ENCODE measurements around the gene LAMB1. TPM values are rescaled to one million over a fixed set of nuclear protein-coding genes. Genes with fewer than 3 reads are reported as not detected.

The LAMB1 gene
- polyA plus RNA-seq, 1 donor from 2014 or later = 7.6 TPM

GRCh38 chr7:107961405-107961804, 41.6 kb downstream of the LAMB1 start:
- H3K9me2 ChIP-seq (ENCODE audit: insufficient read depth, low read length) = no peaks in the 10 kb centered on the region
- H3K9ac ChIP-seq (ENCODE audit: low read length) = no peak overlapping the region
- H2AFZ ChIP-seq (ENCODE audit: low read depth, low read length) = no peak overlapping the region
- no peaks in the 10 kb centered on the region for H3K79me2 ChIP-seq (replicated peaks; ENCODE audit: insufficient read depth, low read length)
- H3K27me3 ChIP-seq (ENCODE audit: insufficient read depth, low read depth, low read length) = no peaks in the 10 kb centered on the region
- no peak overlapping the region for H3K4me2 ChIP-seq (ENCODE audit: low read length)
- H4K20me1 ChIP-seq (ENCODE audit: insufficient read depth) = no peaks in the 10 kb centered on the region
- no peak for TF ChIP-seq POLR2AphosphoS5 (IDR thresholded peaks at IDR 0.05)
- no peak for TF ChIP-seq RAD21 (conservative IDR thresholded peaks at IDR 0.05)
- no peak for TF ChIP-seq CTCF (IDR thresholded peaks at IDR 0.05; ENCODE audit: poor library complexity, severe bottlenecking)
- TF ChIP-seq MXI1 (conservative IDR thresholded peaks at IDR 0.05; ENCODE audit: poor library complexity, severe bottlenecking) = no peak
- TF ChIP-seq TAF1 (IDR thresholded peaks at IDR 0.05; ENCODE audit: low read depth) = no peak
- TF ChIP-seq SMC3 (conservative IDR thresholded peaks at IDR 0.05; ENCODE audit: poor library complexity) = no peak
- no peak for TF ChIP-seq EZH2 (IDR thresholded peaks at IDR 0.05; ENCODE audit: borderline replicate concordance, insufficient read depth, low read length, poor library complexity, severe bottlenecking)
- H3K27ac ChIP-seq (ENCODE audit: low read length) = no peak overlapping the region
- no peaks in the 10 kb centered on the region for H3K36me3 ChIP-seq (ENCODE audit: insufficient read depth, low read length)
- no peaks in the 10 kb centered on the region for H3F3A ChIP-seq (ENCODE audit: insufficient read depth, low read length, poor library complexity, severe bottlenecking)
- H3K9me3 ChIP-seq (ENCODE audit: low read length) = no peaks in the 10 kb centered on the region
- no peak overlapping the region for H3K4me3 ChIP-seq (ENCODE audit: low read length)

GRCh38 chr7:107960272-107960671, 42.7 kb downstream of the LAMB1 start:
- Histone ChIP-seq H3K9ac (ENCODE audit: low read length) (no peak overlapping the region), H3K27ac (ENCODE audit: low read length) (no peak overlapping the region), H3K9me2 (ENCODE audit: insufficient read depth, low read length) (no peaks in the 10 kb centered on the region), H3K4me3 (ENCODE audit: low read length) (no peak overlapping the region), H3K4me2 (ENCODE audit: low read length) (no peak overlapping the region), H3K9me3 (ENCODE audit: low read length) (no peaks in the 10 kb centered on the region), H3K79me2 (replicated peaks; ENCODE audit: insufficient read depth, low read length) (no peaks in the 10 kb centered on the region), H3F3A (ENCODE audit: insufficient read depth, low read length, poor library complexity, severe bottlenecking) (no peaks in the 10 kb centered on the region), H2AFZ (ENCODE audit: low read depth, low read length) (no peak overlapping the region), H3K36me3 (ENCODE audit: insufficient read depth, low read length) (no peaks in the 10 kb centered on the region), H3K27me3 (ENCODE audit: insufficient read depth, low read depth, low read length) (no peaks in the 10 kb centered on the region), H4K20me1 (ENCODE audit: insufficient read depth) (no peaks in the 10 kb centered on the region)
- TF ChIP-seq CTCF (IDR thresholded peaks at IDR 0.05; ENCODE audit: poor library complexity, severe bottlenecking) (no peak), EZH2 (IDR thresholded peaks at IDR 0.05; ENCODE audit: borderline replicate concordance, insufficient read depth, low read length, poor library complexity, severe bottlenecking) (no peak), EP300 (conservative IDR thresholded peaks at IDR 0.05; ENCODE audit: poor library complexity, severe bottlenecking) (no peak), SMC3 (conservative IDR thresholded peaks at IDR 0.05; ENCODE audit: poor library complexity) (no peak), REST (IDR thresholded peaks at IDR 0.05; ENCODE audit: borderline replicate concordance) (no peak), RAD21 (conservative IDR thresholded peaks at IDR 0.05) (no peak), POLR2AphosphoS5 (IDR thresholded peaks at IDR 0.05) (no peak), TAF1 (IDR thresholded peaks at IDR 0.05; ENCODE audit: low read depth) (no peak), MXI1 (conservative IDR thresholded peaks at IDR 0.05; ENCODE audit: poor library complexity, severe bottlenecking) (no peak)

All from neural cell (in vitro differentiated cells).